AG08395 (cell line): ENCODE results near the gene OSBPL1A.

Source experiments
- DNase-seq: peaks from one replicate; pipeline ENCODE4 v3.0.0; 2012; ENCODE audit warnings: mixed read lengths, low spot score

Gene OSBPL1A

GRCh38 chr18:24341361-24341760, 56.3 kb downstream of the OSBPL1A start:
- DNase-seq: no peak

DNA sequence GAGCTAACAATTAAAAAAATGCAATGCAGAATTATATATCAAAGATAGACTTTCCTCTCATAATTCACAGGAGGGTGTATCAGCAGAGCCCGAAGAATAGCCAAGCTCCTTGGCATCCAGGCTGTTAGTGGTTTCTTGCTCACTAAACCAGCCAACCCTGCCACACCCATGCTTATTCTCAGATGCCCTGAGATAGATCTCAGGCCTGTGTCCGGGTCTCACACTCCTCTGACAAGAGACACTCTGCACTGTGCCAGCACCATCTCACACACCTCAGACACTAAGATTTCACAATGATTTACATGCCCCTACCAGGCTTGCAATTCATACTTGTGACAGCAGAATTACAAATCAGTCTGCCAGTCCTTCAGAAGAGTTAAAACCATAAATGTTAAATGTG, 64.5 kb downstream of the OSBPL1A start:
- DNase-seq: no peak

GRCh38 chr18:24326211-24326610, 71.4 kb downstream of the OSBPL1A start:
- no peak for DNase-seq

DNA sequence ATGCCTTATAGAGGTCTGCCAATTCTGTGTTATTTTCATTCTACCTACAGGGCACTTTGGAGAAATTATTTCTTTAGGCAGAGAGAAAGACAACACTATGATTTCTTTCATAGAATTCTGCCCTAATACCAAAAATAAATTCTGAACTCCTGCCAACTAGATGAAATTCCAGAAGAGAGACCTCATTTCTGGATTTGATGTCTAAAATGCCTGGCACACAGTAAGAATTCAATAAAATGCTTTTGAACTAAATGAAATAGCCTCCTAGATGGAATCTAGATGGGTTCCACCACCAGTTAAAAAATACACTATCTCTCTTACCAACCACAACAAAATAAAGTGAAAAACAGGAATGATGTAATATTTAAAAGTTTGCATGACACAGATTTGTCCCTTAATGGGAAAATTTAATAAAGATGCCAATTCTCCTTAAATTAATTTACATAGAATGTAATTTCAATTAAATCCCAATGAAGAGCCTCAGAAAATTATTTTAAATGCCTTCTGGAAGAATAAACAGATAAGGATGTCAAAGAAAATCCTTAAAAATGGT, 75.0 kb downstream of the OSBPL1A start:
- peak; percentile 44 for DNase-seq

- no peak for DNase-seq
Observed at GRCh38 chr18:24321071-24321470, 76.6 kb downstream of the OSBPL1A start.

- DNase-seq: no peak
Observed at GRCh38 chr18:24319757-24320156, 77.9 kb downstream of the OSBPL1A start.

DNA sequence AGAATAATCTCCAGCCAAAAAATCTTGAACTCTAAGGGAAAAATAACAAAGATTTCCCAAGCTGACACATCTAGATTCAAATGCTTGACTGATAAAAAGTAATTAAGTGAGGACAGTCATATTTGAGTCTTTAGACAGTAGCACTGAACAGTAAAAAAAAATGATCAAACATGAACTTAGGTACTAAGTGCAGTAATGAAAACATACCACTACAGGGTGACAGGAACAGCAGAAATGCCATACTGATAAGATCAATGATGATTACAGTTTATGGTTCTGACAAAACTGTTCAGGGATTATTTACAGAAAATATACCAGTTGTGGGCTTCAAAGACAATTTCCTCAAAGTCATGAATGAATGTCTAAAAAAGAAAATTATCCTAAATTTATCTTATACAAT, 80.3 kb downstream of the OSBPL1A start:
- DNase-seq: no peak

DNA sequence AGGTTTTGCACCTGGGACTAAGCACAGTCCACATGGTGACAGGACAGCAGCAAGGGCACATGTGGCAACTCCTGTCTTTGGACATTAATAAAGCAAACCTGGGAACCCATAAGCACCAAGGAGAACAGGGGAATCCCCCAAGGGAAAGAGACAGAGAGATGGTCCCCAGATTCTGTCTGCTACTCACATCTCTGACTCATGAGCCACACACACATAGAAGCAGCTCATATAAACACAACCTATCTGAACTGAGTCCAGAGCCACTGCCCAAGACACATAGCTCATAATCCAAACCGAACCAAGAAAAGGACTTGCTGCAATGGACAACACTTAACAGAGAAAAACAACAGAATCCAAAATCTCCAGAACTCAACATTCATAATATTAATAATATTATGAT, 82.5 kb downstream of the OSBPL1A start:
- no peak for DNase-seq

GRCh38 chr18:24306201-24306600, 91.4 kb downstream of the OSBPL1A start:
- peak; percentile 6 for DNase-seq

DNA sequence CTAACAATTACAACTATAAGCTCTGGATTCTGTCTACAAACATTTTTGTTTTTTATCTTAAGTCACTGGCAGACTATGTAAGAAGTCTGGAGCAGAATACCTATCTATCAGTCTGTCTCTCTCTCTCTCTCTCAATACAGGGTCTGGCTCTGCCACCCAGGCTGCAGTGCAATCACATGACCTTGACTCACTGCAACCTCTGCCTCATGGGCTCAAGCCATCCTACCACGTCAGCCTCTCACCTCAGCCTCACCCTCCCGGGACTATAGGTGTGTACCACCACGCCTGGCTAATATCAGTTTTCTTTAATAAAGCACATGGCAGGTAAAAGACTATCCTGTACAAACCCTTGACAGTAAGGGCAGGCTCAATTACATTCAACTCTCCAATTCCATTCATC, 96.9 kb downstream of the OSBPL1A start:
- no peak for DNase-seq

DNA sequence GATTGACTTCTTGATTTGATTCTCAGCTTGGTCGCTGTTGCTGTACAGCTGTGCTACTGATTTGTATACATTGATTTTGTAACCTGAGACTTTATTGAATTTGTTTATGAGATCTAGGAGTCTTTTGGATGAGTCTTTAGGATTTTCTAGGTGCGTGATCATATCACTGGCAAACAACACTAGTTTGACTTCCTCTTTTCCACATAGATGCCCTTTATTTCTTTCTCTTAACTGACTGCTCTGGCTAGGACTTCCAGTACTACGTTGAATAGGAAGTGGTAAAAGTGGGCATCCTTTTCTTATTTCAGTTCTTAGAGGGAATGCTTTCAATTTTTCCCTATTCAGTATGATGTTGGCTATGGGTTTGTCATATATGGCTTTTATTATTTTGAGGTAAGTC, 101.3 kb downstream of the OSBPL1A start:
- DNase-seq: no peak

DNA sequence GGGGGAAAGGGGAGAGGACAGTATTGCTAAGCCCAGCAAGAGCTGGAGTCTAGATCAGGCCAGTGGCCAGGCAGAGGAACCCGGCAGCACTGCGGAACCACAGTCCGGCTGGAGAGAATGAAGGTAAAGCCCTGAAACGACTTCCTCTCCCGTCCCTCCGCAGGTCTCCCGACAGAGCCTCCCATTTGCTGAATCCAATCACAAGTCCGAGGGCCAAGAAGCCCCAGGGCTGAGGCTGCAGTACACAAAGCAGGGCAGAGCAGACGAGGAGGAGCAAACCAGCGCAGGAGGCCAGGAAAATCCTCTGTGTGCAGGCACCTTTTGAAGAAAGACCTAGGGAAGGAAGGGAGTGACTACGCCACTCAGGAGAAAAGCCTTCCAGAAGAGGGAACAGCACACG, 104.4 kb downstream of the OSBPL1A start:
- no peak for DNase-seq

- no peak for DNase-seq
Observed at GRCh38 chr18:24278591-24278990, 119.0 kb downstream of the OSBPL1A start.

- no peak for DNase-seq
Observed at GRCh38 chr18:24277516-24278195, 120.0 kb downstream of the OSBPL1A start.

- no peak for DNase-seq
Observed at GRCh38 chr18:24276994-24277393, 120.6 kb downstream of the OSBPL1A start.

GRCh38 chr18:24274837-24275236, 122.8 kb downstream of the OSBPL1A start:
- no peak for DNase-seq

DNA sequence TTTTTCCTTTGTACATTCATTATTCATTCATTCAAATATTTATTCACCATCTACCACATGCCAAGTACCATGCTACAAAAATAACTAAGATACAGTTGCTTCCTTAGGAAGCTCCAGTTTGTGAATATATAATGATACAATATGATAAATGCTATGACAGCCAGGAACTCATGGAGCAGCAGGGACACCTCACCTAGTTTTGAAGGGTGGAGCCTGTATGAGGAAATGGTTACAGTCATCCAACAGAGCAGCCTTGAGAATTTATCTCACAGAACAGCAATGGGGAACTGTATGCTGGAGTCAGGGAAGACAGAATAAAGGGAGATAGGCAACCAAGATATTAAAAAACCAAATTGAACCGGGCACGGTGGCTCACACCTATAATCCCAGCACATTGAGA, 124.0 kb downstream of the OSBPL1A start:
- no peak for DNase-seq

DNA sequence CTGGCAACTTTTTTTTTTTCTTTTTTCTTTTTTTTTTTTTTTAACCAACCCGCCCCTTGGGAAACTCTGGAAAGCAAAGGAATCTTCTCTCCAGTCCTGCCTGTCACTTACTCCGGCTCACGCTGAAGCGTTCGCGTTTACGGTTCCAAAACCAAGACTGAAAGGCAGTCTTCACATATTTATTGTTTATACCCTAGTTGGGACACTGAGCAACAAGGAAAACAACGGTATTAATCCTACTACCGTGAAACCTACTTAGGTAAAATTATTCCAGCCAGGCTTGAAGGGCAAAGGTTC, 125.4 kb downstream of the OSBPL1A start:
- DNase-seq: peak; percentile 80

GRCh38 chr18:24271381-24272228, 126.0 kb downstream of the OSBPL1A start:
- peak; percentile 65 for DNase-seq

DNA sequence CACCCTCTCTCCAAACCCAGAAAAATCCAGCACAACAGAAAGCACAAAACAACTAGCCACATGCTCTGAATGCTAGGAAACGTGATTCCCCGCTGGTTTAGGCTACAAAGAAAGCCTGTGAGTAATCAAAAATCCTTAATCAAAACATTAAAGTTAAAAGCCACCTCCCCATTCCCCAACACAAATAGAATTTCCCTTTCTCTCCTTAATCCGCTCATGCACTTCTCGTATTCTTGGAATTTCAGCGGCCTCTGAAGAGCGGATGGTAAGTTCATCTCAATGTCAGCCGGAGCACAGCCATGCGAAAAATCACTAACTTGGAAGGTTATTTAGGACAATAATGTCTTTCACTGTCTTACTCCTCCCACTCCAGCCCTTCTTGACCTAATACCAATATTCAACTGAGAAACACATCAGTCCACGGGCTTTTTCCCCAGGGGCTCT, 126.7 kb downstream of the OSBPL1A start:
- peak; percentile 24 for DNase-seq

- DNase-seq: peak; percentile 12
Observed at GRCh38 chr18:24270358-24270936, 127.2 kb downstream of the OSBPL1A start.

DNA sequence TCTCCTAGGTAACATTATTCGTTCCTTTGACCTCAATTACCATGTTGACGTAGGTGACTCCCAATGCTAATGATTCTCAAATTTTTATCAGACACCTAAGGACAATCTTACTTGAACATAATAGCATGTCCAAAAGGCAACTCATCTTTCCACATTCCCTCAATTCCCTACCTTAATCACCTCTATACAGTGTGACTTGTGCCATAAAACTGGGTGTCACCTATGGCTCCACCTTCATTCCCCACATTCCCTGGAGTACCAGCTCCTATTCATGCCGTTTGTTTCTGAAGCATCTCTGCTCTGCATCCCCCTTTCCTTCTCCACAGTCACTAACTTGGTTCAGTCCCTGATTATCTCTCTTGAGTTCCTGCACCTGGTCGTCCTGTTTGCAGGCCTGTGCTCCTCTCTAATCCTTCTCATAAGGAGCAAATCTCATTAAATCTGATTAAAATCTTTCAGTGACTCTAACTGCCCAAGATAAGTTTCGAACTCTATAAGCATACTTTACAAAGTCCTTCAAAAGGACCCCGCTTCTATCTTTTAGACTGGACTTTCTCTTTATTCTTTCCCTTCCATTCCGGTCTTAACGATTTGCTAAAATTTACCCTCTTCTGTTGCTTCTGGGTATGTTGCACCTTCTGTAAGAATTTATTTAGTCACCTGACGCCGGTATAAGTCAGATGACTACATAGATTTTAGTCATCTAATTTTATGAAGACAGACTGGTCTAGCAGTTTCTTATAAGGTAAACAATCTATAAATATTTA, 128.7 kb downstream of the OSBPL1A start:
- DNase-seq: no peak
